BLaER1 treated with 17β-estradiol and CSF1 and Interleukin-3, amounts not matched to agents 10 nM and 100 nM (cell line): ENCODE measurements around the gene TMEM140.

Experiments
- H3K27ac ChIP-seq, 11 experiments: shearing (Covaris generic); formaldehyde crosslinking; 2 replicates each; pipeline ENCODE4 v1.8.1; 2022
- H3K27me3 ChIP-seq, 11 experiments: shearing (Covaris generic); formaldehyde crosslinking; 2 replicates each; pipeline ENCODE4 v1.8.1; 2022
- H3K36me3 ChIP-seq, 11 experiments: shearing (Covaris generic); formaldehyde crosslinking; 2 replicates each; pipeline ENCODE4 v1.8.1; 2022
- H3K4me1 ChIP-seq, 10 experiments: shearing (Covaris generic); formaldehyde crosslinking; 2 replicates each; pipeline ENCODE4 v1.8.1; 2022
- H3K4me2 ChIP-seq, 11 experiments: shearing (Covaris generic); formaldehyde crosslinking; 2 replicates each; pipeline ENCODE4 v1.8.1; 2022
- H3K4me3 ChIP-seq, 10 experiments: shearing (Covaris generic); formaldehyde crosslinking; 2 replicates each; pipeline ENCODE4 v1.8.1; 2022
- H3K9ac ChIP-seq, 11 experiments: shearing (Covaris generic); formaldehyde crosslinking; 2 replicates each; pipeline ENCODE4 v1.8.1; 2022
- H3K9me3 ChIP-seq, 11 experiments: shearing (Covaris generic); formaldehyde crosslinking; replicated peaks in 1 of 11; 2 replicates each; pipeline ENCODE4 v1.8.1; 2022
- H4K20me1 ChIP-seq, 11 experiments: shearing (Covaris generic); formaldehyde crosslinking; 2 replicates each; pipeline ENCODE4 v1.8.1; 2022
- Cebpa-rat ChIP-seq, 11 experiments: shearing (Covaris generic); IDR thresholded peaks; 2 replicates each; pipeline ENCODE4 v1.8.1; 2022

TMEM140 gene

DNA sequence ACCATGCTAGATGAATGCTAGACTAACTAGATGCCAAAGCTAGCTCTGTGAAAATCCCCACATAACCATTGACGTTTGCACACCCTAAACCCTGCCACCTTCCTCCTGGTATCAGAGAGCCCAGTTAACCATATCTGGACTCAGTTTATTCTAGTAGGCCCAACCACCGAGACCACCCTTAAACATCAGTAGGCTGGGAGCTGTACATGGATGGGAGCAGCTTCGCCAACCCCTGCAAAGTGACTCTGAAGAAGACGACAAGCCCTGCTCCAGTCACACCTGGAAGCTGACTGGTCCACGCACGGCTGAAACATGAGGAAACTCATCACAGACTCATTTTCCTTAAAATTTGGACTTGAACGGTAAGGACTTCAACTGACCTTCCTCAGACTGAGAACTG lies 27.1 kb downstream of the TMEM140 start:
- Histone ChIP-seq H3K4me1 (peaks cover 7 to 14% (median 11%) of the 10 kb centered on the region in 10 experiments), H3K9me3 (peaks cover 9 to 24% (median 15%) of the 10 kb centered on the region in 11 experiments), H3K4me3 (no peak overlapping the region), H4K20me1 (no peaks in the 10 kb centered on the region), H3K27ac (no peak overlapping the region), H3K9ac (no peak overlapping the region), H3K36me3 (peaks cover 0 to 10% (median 2%) of the 10 kb centered on the region in 11 experiments; a peak in 9 of 22 replicates), H3K4me2 (no peak overlapping the region), H3K27me3 (no peaks in the 10 kb centered on the region)
- no peak for TF ChIP-seq Cebpa-rat (IDR thresholded peaks at IDR 0.05)

DNA sequence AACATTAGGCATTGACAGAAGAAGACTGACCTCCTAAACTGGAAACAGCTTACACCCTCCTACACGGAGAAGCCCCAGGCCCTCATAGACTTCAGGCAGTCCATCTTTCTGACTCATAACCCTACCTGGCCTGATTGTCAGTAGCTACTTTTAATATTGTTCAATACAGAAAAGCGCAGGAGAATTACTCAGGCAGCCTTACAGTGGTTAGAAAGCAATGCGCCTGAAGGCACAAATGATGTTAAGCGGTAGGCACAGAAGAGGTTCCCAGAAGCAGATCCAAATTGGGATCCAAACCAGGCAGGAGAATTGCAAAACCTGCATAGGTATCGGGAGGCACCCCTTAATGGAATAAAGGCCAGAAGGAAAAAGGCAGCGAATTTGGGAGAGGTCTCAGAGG lies 28.1 kb downstream of the TMEM140 start:
- Histone ChIP-seq H3K4me1 (peaks cover 7 to 13% (median 10%) of the 10 kb centered on the region in 10 experiments), H4K20me1 (no peaks in the 10 kb centered on the region), H3K9me3 (peaks cover 19 to 34% (median 25%) of the 10 kb centered on the region in 11 experiments), H3K27ac (no peak overlapping the region), H3K4me3 (no peak overlapping the region), H3K27me3 (no peaks in the 10 kb centered on the region), H3K9ac (no peak overlapping the region), H3K36me3 (peaks cover under 1 to 20% (median 9%) of the 10 kb centered on the region in 11 experiments; a peak in 15 of 22 replicates), H3K4me2 (no peak overlapping the region)
- TF ChIP-seq Cebpa-rat (IDR thresholded peaks at IDR 0.05) = no peak

DNA sequence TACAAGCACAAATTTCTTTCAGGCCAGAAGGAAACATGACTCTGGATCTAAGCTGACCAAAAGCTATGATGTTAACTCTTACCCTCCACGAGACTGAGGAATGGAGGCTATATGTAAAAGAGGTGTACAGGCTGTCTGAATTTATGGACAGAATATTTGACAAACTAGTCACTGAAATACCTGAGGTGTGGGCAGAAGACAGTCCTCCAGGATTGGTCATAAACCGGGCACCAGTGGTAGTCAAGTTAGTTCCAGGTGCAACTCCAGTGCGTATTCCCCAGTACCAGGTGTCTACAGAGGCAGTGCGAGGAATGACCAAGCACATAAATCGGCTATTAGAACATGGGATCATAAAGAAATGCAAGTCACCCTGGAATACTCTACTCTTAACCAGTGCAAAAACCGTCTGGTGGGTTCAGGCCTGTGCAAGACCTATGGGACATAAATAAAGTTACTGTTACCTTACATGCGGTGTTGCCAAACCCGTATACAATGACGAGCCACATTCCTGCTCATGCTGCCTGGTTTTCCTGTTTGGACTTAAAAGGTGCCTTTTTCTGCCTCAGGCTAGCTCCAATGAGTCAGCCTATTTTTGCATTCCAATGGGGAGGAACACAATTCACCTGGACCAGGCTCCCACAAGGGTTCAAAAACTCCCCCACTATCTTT lies 29.3 kb downstream of the TMEM140 start:
- Histone ChIP-seq H3K9me3 (peaks cover 31 to 46% (median 37%) of the 10 kb centered on the region in 11 experiments), H3K9ac (no peak overlapping the region), H3K27me3 (no peaks in the 10 kb centered on the region), H3K4me2 (no peak overlapping the region), H3K4me1 (peaks cover 0 to under 1% (median 0%) of the 10 kb centered on the region in 10 experiments; a peak in 2 of 20 replicates), H3K27ac (no peak overlapping the region), H3K4me3 (no peak overlapping the region), H3K36me3 (peaks cover 13 to 32% (median 21%) of the 10 kb centered on the region in 11 experiments), H4K20me1 (no peaks in the 10 kb centered on the region)
- TF ChIP-seq Cebpa-rat (IDR thresholded peaks at IDR 0.05) = no peak

DNA sequence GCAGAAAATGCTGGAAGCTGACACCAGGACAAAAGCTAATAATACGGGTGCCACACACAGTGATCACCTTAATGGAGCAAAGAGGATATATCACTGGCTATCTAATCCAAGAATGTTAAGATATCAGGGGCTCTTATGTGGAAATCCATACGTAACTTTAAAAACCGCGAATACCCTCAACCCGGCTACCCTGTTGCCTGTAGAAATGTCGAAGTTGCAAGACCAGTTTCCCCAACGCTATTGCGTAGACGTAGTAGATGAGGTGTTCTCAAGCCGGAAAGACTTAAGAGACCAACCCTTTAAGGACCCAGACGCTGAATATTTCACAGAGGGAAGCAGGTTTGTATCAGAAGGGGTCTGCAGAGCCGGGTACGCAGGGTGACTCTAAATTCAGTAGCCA lies 30.5 kb downstream of the TMEM140 start:
- no peak overlapping the region for H3K27ac ChIP-seq
- no peak for TF ChIP-seq Cebpa-rat (IDR thresholded peaks at IDR 0.05)
- H3K27me3 ChIP-seq = no peaks in the 10 kb centered on the region
- peaks cover 43 to 58% (median 49%) of the 10 kb centered on the region in 11 experiments for H3K9me3 ChIP-seq
- H3K4me3 ChIP-seq = no peak overlapping the region
- H3K36me3 ChIP-seq = peaks cover 25 to 44% (median 33%) of the 10 kb centered on the region in 11 experiments
- no peaks in the 10 kb centered on the region for H3K4me1 ChIP-seq
- no peaks in the 10 kb centered on the region for H4K20me1 ChIP-seq
- H3K4me2 ChIP-seq = no peak overlapping the region
- H3K9ac ChIP-seq = no peak overlapping the region

DNA sequence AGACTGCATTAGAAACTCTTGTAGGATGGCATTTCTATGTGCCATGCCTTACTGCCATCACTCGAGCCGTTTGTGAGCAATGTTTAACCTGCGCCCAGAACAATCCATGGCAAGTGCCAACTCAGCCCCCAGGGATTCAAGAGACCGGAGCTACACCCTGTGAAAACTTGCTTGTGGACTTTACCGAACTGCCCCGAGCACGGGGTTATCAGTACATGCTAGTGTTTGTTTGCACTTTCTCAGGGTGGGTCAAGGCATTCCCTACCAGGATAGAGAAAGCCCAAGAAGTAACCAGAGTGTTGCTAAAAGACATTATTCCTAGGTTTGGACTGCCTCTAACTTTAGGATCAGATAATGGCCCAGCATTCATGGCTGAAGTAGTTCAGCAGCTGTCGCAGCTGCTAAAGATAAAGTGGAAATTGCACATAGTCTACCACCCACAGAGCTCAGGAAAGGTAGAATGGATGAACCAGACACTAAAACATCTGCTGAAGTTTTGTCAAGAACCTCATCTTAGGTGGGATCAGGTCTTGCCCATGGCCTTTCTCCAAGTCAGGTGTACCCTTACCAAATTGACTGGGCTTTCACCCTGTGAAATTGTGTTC lies 31.6 kb downstream of the TMEM140 start:
- TF ChIP-seq Cebpa-rat (IDR thresholded peaks at IDR 0.05) = no peak
- no peak overlapping the region for H3K4me2 ChIP-seq
- H3K4me3 ChIP-seq = no peak overlapping the region
- H4K20me1 ChIP-seq = no peaks in the 10 kb centered on the region
- H3K4me1 ChIP-seq = no peaks in the 10 kb centered on the region
- H3K9me3 ChIP-seq = peaks cover 54 to 69% (median 59%) of the 10 kb centered on the region in 11 experiments
- H3K36me3 ChIP-seq = peaks cover 36 to 55% (median 43%) of the 10 kb centered on the region in 11 experiments
- no peak overlapping the region for H3K27ac ChIP-seq
- H3K27me3 ChIP-seq = no peaks in the 10 kb centered on the region
- no peak overlapping the region for H3K9ac ChIP-seq

DNA sequence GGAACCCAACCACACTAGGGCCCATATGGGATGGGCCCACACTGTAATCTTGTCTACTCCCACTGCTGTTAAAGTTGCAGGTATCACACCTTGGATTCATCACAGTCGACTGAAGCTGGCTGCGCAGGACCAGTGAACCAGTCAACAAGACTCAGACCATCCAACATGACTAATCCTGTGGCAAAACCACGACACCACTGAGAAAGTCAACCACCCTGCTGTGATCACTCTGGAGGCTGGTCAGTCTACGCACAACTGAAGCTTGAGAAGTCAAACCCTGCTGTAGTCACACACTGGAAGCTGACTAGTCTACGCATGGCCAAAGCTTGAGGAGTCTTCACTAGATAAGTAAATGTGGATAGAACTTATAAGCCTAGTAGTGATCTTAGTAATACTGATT lies 32.2 kb downstream of the TMEM140 start:
- Histone ChIP-seq H4K20me1 (no peaks in the 10 kb centered on the region), H3K9me3 (peaks cover 57 to 75% (median 65%) of the 10 kb centered on the region in 11 experiments), H3K27ac (no peak overlapping the region), H3K36me3 (peaks cover 42 to 62% (median 50%) of the 10 kb centered on the region in 11 experiments), H3K4me1 (no peaks in the 10 kb centered on the region), H3K27me3 (no peaks in the 10 kb centered on the region), H3K4me2 (no peak overlapping the region), H3K9ac (no peak overlapping the region), H3K4me3 (0 out of 20 replicates have a peak overlapping the region, but pooled peaks of 1 of the 10 experiments have one; percentile 0)
- TF ChIP-seq Cebpa-rat (IDR thresholded peaks at IDR 0.05) = no peak

DNA sequence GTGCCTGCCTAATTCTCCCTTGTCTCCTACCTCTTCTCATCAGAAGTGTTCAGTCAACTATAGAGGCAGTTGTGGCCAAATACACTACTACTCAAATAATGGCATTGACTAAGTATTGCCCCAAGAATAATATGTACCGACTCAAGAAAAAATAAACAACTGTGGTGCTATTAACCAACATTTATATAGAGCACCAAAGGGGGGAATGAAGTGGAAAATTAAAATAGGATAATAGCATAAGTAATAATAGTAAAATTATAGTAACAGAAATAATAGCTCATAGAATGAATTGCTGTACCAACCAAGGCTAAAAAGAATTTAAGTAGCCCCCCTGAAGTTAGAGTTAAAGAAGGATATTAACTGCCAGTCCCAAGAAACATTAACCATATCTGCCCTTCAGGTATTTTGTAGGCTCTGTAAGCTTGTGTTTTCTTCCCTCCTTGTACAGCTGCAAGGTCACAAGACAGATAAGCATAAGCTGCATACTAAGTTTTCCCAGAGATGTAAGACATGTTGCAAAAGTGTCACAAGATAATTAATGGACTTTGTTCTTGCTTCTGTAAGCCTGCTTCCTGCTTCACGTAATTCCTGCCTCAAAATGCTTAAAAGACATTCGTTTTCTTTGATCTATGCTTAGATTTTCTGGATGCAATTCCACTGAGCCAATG lies 33.5 kb downstream of the TMEM140 start:
- TF ChIP-seq Cebpa-rat (IDR thresholded peaks at IDR 0.05) = no peak
- Histone ChIP-seq H3K4me3 (peak overlapping the region in 5 of 10 experiments; percentile 0 to 26 (median 4); a peak in 2 of 20 replicates), H3K27ac (no peak overlapping the region), H3K9ac (no peak overlapping the region), H3K36me3 (peaks cover 53 to 75% (median 63%) of the 10 kb centered on the region in 11 experiments), H3K4me1 (peaks cover 0 to 10% (median 7%) of the 10 kb centered on the region in 10 experiments; a peak in 15 of 20 replicates), H3K9me3 (peaks cover 57 to 75% (median 65%) of the 10 kb centered on the region in 11 experiments), H3K27me3 (no peaks in the 10 kb centered on the region), H3K4me2 (no peak overlapping the region), H4K20me1 (no peaks in the 10 kb centered on the region)

DNA sequence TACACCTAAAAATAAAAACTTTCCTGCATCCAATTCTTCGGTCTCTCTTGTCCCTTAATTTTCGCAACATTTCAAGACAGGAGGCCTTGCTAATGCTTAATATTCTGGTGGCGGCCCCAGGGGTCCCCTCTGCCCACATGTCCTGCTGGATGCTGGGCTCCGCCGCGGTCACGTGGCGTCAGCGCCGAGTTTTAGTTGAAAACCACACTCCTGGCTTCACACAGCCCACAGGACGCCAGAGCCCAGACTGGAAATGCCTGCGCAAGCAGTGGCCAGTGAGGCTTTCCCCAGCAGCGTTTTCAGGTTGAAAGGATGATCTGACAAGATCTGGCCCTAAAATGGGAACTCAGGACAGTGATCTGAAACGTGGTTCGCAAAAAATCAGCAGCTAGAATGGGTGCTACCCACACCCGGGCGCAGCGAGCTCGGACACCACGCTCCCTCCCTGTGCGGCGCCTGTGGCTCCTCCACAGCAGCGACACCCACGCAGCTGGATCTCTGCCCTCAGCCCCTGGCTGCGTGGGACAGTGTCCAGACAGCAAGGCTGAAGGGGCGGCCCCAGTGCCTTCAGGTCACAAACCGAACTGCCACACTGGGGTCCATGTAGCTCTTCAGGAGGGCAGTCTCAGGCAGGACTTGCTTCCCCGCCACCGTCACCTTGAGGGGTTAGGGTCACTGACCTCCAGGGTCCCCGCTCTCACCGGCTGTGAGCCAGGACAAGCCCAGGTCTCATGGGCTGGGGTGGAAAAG lies 34.2 kb downstream of the TMEM140 start:
- peaks cover 60 to 82% (median 70%) of the 10 kb centered on the region in 11 experiments for H3K36me3 ChIP-seq
- H3K27ac ChIP-seq = no peak overlapping the region
- H3K4me2 ChIP-seq = no peak overlapping the region
- H3K9me3 ChIP-seq = peaks cover 57 to 75% (median 65%) of the 10 kb centered on the region in 11 experiments
- no peak overlapping the region for H3K9ac ChIP-seq
- peaks cover 0 to 17% (median 14%) of the 10 kb centered on the region in 10 experiments; a peak in 15 of 20 replicates for H3K4me1 ChIP-seq
- no peaks in the 10 kb centered on the region for H4K20me1 ChIP-seq
- no peak for TF ChIP-seq Cebpa-rat (IDR thresholded peaks at IDR 0.05)
- H3K27me3 ChIP-seq = no peaks in the 10 kb centered on the region
- peak overlapping the region in 5 of 10 experiments; percentile 0 to 35 (median 13); a peak in 3 of 20 replicates for H3K4me3 ChIP-seq
